Measurements from ENCODE around the gene OVCA2.
A peak's percentile ranks its signal among the peaks of the same experiment; 100 is the strongest.
"Not testable (repeated sequence)": the region's sequence is repeated elsewhere in the genome, so short reads cannot be mapped to it uniquely, and the experiment has no call there.

The OVCA2 gene

DNA sequence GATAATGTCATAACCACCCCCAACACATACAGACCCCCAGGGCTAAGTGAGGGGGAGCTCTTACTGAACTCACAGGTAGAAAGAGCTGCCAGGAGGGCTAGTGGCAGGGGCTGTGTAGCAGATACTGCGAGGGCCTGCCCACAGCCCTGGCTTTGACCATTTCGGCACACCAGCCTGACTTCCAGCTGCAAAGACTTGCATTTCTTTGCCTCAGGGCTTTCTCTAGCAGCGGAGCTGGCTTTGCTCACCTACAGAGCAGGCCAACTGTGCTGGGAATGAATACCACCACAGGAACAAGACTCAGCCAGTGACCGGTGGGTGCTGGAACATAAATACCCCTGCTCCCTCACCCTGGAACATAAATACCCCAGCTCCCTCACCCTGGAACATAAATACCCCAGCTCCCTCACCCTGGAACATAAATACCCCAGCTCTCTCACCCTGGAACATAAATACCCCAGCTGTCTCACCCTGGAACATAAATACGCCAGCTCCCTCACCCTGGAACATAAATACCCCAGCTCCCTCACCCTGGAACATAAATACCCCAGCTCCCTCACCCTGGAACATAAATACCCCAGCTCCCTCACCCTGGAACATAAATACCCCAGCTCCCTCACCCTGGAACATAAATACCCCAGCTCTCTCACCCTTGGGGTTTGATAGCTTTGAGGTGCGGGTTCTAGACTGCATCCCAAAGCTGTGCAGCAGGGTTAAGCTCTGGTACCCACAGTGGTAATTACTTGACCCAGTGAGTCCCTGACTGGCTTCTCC lies 28.4 kb upstream of the OVCA2 start:
- DNase-seq = not testable (repeated sequence)

GRCh38 chr17:2013994-2014317 lies 27.9 kb upstream of the OVCA2 start:
- DNase-seq = no peak

GRCh38 chr17:2015314-2015713 lies 26.5 kb upstream of the OVCA2 start:
- no peak for DNase-seq

GRCh38 chr17:2016494-2016893 lies 25.3 kb upstream of the OVCA2 start:
- no peak for DNase-seq

GRCh38 chr17:2017274-2017941 lies 24.4 kb upstream of the OVCA2 start:
- peak in 12 of 56 donors; percentile 11 to 58 (median 25) for DNase-seq

DNA sequence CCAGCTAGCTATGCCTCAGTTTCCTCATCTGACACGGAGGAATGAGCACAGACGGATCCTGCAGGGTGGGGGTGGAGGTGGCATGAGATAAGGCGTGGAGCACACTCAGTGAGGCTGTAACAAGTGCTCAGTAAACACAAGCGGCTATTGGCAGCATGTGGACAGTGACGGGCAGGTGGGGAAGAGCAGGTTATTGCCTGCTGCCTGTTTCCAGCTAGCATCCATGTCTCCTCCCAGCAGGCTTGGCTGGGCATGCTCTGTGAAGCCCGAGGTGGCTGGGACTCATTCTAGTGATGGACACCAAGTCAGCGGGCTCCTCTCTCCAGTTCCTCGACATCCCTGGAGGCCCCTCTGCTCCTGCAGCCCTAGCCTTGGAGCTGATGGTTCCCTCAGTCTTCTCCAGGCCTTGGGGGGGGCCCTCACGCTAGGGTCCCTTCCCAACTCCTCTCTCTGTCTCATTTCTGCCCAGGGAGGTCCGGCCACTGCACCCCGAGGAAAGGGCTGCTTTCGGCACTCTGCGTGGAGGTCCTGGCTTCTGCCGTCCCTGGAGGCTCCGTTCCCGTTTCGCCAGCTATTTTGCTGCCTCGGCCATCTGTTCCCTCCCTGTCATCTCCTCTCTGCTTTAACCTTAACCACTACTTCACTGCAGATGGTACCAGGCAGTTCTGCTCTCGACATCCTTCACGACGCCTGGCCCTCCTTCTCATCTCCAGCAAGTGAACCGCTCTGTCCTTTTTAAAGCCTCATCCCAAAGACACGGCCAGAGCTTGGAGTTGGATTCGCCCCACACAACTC lies 22.9 kb upstream of the OVCA2 start:
- DNase-seq = no peak

GRCh38 chr17:2019723-2020122 lies 22.1 kb upstream of the OVCA2 start:
- DNase-seq = no peak

- DNase-seq = no peak
Measured at GRCh38 chr17:2020721-2021120, 21.1 kb upstream of the OVCA2 start.

GRCh38 chr17:2022647-2023240 lies 19.1 kb upstream of the OVCA2 start:
- no peak for DNase-seq

GRCh38 chr17:2023256-2023655 lies 18.6 kb upstream of the OVCA2 start:
- peak in 2 of 56 donors; percentile 16 to 41 for DNase-seq

DNA sequence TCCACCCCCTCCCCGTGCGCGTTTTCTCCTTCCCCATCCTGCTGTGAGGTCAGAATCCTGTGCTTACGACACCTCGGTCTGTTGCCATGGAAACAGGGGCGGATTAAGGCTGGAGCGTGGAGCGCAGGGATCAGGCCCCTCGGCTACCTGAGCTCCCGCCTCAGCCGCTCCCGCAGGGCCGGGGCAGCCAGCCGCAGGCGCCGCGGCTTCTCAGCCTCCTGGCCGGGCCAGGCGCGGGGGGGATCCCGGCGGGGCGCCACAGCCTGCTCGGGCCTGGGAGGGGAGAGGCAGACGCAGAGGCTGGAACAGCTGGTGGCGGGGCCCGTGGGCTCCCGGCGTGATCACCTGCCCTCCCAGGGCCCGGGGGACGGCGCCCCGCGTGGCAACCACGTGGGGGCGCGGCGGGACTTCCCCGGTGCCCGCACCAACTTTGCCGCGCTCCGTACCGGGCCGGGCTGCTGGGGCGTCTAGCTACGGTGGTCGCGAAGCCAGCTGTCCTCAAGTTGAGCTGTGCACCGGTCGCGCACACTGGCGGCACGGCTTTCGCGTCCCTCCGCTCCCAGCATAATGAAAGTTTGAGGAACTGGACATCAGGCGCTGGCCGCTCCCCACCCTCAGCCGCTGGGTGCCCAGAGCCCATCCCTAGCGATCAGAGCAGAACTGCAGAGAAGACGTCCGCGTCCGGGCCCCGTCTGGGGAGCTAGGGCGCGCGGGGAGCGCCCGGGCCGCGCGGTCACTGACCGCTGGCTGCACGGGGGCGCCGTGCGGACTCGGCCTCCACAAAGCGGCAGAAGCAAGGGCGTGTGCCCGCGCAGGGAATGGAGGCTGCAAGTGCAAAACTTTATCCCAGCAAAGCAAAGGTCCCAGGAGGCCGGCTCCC lies 17.9 kb upstream of the OVCA2 start:
- DNase-seq = peak in 20 of 56 donors; percentile 5 to 70 (median 30)

DNA sequence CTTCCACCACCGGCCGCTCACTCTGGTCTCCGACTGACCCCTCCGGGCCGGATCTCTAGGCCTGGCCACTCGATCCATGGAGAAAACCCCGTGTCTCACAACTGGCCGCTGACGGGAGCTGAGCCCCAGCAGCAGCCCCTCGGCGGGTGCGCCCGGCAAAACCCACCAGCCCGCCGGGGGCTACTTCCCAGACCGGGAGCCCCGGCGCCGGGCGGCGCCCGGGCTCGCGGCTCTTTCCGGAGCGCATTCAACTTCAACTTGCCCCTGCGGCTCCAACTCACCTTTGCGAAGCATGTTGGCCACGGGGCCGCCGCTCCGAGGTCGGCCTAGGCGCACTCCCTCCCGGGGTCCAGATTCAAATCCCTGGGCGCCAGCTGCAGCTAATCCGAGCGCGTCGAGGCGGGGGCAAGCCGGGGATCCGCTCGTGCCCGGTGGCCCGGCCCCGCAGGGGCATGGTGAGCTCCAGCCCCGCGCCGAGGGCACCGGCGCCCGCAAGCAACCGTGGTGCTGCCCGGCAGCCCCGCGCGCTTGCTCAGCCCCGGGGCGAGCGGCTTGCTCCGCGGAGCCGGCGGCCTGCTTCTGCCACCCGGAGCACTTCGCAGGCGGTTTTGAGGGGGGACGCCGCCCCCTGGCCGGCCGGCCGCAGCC lies 17.1 kb upstream of the OVCA2 start:
- DNase-seq = no peak

GRCh38 chr17:2025220-2025621 lies 16.6 kb upstream of the OVCA2 start, which contains the start of gene RTN4RL1:
RTN4RL1 (minus strand) TSS chr17:2025334; CDS start chr17:2024865, 469 bp downstream.
- DNase-seq = peak in 43 of 56 donors; percentile 8 to 87 (median 54)

GRCh38 chr17:2025622-2026309 lies 16.1 kb upstream of the OVCA2 start:
- peak in 32 of 56 donors; percentile 8 to 74 (median 37) for DNase-seq

DNA sequence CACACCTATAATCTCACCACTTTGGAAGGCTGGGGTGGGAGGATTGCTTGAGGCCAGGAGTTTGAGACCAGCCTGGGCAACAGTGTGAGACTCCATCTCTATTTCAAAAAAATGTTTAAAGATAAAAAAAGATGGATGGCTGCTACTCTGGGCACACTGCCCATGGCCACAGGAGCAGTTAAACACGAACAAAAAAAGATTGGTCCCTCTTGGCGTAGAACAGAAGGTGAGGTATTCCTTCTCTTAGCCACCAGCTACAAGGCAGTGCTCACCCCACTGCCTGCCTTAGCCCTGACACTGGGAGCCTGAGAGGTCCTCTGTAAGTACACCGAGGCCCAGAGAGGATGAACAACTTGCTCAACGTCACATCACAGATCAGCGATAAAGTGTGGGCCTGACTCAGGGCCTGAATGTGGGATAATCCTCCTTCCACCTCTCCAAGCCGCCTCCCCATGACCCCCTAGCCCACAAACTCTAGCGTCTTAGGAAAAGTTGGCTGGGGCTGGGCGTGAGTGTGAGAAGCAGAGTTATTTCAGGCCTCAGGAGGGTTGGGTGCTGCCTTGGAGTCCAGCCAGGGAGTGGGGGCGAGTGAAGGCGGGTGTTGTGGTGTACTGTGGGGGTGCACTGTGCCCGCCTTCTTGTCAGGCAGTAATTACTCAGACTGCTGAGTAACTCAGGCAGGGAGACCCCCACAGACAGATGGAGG lies 14.1 kb upstream of the OVCA2 start:
- DNase-seq = no peak

GRCh38 chr17:2028234-2028614 lies 13.6 kb upstream of the OVCA2 start:
- no peak for DNase-seq

DNA sequence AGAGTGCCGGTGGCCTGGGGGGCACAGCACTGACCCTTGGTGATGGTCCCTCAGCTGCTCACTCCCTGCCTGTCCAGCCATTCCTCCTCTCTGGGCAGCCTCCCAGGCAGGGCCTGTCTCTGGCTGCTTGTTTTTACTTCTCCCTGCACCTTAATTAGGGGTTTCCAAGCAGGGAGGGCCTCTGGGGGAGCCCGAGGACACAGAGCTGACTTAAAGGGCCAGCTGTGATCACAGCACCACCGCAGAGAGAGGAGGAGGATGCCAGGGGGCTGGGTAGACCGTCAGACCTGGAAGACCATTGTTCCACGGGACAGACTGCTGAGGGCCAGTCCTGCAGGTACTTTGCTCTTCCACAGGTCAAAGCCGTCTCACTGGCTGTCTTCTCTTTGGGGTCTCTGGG lies 13.1 kb upstream of the OVCA2 start:
- no peak for DNase-seq

GRCh38 chr17:2029911-2030778 lies 11.7 kb upstream of the OVCA2 start, which contains the start of gene DPH1:
DPH1 (plus strand) TSS chr17:2030153; CDS start chr17:2030170, 17 bp downstream.
- peak; percentile 18 to 92 (median 80) for DNase-seq
